MCF 10A (cell line): ENCODE results near the gene DEXI. TPM values are rescaled to one million over a fixed set of nuclear protein-coding genes. Genes with fewer than 3 reads are reported as not detected.

ENCODE experiments used
- BruUV-seq: library from RNA; stranded (reverse); fragments of 400-500 nt; replicated peaks from 2 replicates; lab custom pipeline; 2021; lab: Mats Ljungman, UMichigan
- CTCF ChIA-PET: fragments of 300-600 bp; sonication (Branson Sonifier 250); formaldehyde crosslinking; extraction: SDS; loops from one replicate; lab custom pipeline; 2021; ENCODE audit warnings: antibody characterized with exemption, inconsistent platforms; lab: Yijun Ruan, JAX
- POLR2A ChIA-PET: fragments of 300-600, 350-650 bp; sonication (Branson Sonifier 250); formaldehyde crosslinking; extraction: SDS; loops from one replicate; lab custom pipeline; 2020; ENCODE audit warnings: antibody characterized with exemption, inconsistent platforms; lab: Yijun Ruan, JAX
- DNase-seq: peaks from one replicate; pipeline ENCODE4 v3.0.0-alpha.2; 2018; ENCODE audit not compliant: unreplicated experiment
- H3K27ac Mint-ChIP-seq: one replicate; pipeline ENCODE4 v1.8.0; 2022; ENCODE audit warnings: mild to moderate bottlenecking, low read depth, mixed read lengths; ENCODE audit not compliant: unreplicated experiment
- H3K27me3 Mint-ChIP-seq: one replicate; pipeline ENCODE4 v1.8.0; 2022; ENCODE audit warnings: mixed read lengths; ENCODE audit not compliant: insufficient read depth, unreplicated experiment
- H3K36me3 Mint-ChIP-seq: one replicate; pipeline ENCODE4 v1.8.0; 2022; ENCODE audit warnings: mild to moderate bottlenecking, moderate library complexity, mixed read lengths; ENCODE audit not compliant: insufficient read depth, unreplicated experiment
- H3K4me1 Mint-ChIP-seq: one replicate; pipeline ENCODE4 v1.8.0; 2022; ENCODE audit warnings: mixed read lengths; ENCODE audit not compliant: insufficient read depth, unreplicated experiment
- H3K4me3 Mint-ChIP-seq: one replicate; pipeline ENCODE4 v1.8.0; 2022; ENCODE audit warnings: mild to moderate bottlenecking, moderate library complexity, mixed read lengths; ENCODE audit not compliant: unreplicated experiment
- H3K9me3 Mint-ChIP-seq: one replicate; pipeline ENCODE4 v1.8.0; 2022; ENCODE audit warnings: mixed read lengths; ENCODE audit not compliant: unreplicated experiment
- intact Hi-C: fragments of 100-400 bp; cut with micrococcal nuclease; formaldehyde crosslinking; loops from 2 replicates; pipeline ENCODE4 v1.14.1; 2022
- total RNA-seq: library from RNA; stranded (reverse); gene quantifications from 2 replicates; pipeline ENCODE4 v1.2.3, GENCODE V29; 2022
- TF ChIP-seq, protein P1 (sequence below): fragments of 200-600 bp; IDR thresholded peaks from one replicate; pipeline ENCODE4 v1.8.0; 2022; ENCODE audit warnings: antibody characterized with exemption, mild to moderate bottlenecking; ENCODE audit not compliant: unreplicated experiment

DEXI gene
- total RNA-seq, 1 experiment from 2014 or later, result 24.1 TPM

DNA sequence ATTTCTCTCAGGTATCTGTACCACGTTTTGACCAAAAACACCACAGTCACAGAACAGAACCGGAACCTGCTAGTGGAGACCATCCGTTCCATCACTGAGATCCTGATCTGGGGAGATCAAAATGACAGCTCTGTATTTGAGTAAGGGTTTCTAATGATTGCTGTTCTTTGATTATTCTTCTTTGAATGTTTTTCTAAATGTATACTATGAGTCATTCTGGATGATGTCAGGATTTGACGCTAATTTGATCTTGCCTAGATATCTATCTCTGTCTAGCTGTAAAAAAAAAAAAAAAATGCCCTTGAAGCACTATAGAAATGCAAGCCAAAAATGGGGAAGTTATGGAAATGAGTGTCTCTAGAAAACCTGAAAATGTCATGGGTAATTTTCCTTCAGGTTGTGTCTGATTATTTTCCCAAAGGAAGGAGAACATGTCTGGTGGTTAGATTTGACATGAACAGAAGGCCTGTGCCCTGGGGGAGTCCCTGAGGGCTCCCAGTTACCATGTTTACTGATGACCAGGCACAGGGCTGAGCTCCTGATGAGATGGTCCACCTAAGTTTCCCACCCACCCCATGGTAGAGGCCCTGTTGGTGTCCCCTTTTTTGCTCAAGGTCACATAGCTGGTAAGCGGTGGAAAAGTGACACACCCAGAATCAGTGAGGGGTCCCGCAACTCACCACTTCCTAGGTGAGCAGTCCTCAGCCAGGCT, 15.7 kb upstream of the DEXI start:
- POLR2A ChIA-PET, result interaction anchor here (0.6 to 2.1 kb wide), 3 partner anchors 11 to 299 kb away, joined by 3 to 8 read pairs (median 3); partner anchors contain the start of gene SOCS1
- TF ChIP-seq, protein P1, sequence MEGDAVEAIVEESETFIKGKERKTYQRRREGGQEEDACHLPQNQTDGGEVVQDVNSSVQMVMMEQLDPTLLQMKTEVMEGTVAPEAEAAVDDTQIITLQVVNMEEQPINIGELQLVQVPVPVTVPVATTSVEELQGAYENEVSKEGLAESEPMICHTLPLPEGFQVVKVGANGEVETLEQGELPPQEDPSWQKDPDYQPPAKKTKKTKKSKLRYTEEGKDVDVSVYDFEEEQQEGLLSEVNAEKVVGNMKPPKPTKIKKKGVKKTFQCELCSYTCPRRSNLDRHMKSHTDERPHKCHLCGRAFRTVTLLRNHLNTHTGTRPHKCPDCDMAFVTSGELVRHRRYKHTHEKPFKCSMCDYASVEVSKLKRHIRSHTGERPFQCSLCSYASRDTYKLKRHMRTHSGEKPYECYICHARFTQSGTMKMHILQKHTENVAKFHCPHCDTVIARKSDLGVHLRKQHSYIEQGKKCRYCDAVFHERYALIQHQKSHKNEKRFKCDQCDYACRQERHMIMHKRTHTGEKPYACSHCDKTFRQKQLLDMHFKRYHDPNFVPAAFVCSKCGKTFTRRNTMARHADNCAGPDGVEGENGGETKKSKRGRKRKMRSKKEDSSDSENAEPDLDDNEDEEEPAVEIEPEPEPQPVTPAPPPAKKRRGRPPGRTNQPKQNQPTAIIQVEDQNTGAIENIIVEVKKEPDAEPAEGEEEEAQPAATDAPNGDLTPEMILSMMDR, result no peak

DNA sequence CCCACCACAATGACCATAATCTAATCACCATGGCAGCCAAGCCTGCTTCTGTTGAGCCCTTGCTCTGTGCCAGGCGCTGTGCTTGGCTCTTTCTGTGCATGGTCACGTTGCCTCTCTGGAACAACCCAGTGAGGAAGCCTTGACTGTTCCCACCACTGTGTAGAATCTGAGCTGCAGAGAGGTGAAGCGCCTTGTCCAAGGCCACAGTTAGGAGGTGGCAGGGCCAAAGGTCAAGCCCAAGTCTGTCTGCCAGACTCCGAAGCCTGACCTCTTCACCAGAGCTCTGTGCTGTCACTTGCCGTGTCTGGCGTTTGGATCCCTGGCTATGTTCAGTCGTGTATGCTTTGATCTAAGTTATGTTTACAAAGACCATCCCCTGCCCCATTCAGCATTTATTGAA, 12.6 kb upstream of the DEXI start:
- H3K4me3 Mint-ChIP-seq, result no peak overlapping the region
- no peaks in the 10 kb centered on the region for H3K27me3 Mint-ChIP-seq
- H3K4me1 Mint-ChIP-seq, result peaks cover 18% of the 10 kb centered on the region
- ChIA-PET POLR2A (interaction anchor here (0.9 to 2.8 kb wide), 2 partner anchors 9 to 10 kb away, joined by 3 to 11 read pairs; partner anchors contain the start of gene CLEC16A), CTCF (interaction anchor here (0.6 to 8.3 kb wide), 29 partner anchors 8 to 763 kb away, joined by 3 to 115 read pairs (median 3); partner anchors contain the start of genes CLEC16A, DEXI, PRM2 and SOCS1)
- H3K9me3 Mint-ChIP-seq, result no peaks in the 10 kb centered on the region
- TF ChIP-seq, protein P1, result no peak
- DNase-seq, result no peak
- intact Hi-C loops, result no loop called here
- BruUV-seq, result no TSS peak
- H3K36me3 Mint-ChIP-seq, result peaks cover 7% of the 10 kb centered on the region
- no peak overlapping the region for H3K27ac Mint-ChIP-seq

More for the DNA sequence above, 15.7 kb upstream of the DEXI start:
- peak; percentile 33 for DNase-seq
- BruUV-seq, result no TSS peak
- Mint-ChIP-seq H3K36me3 (peaks cover 4% of the 10 kb centered on the region), H3K27me3 (no peaks in the 10 kb centered on the region), H3K4me3 (no peak overlapping the region), H3K4me1 (peaks cover 24% of the 10 kb centered on the region), H3K27ac (peak overlapping the region; percentile 12), H3K9me3 (no peaks in the 10 kb centered on the region)
- CTCF ChIA-PET, result interaction anchor here (0.6 to 21.5 kb wide), 6 partner anchors 10 to 606 kb away, joined by 4 to 342 read pairs (median 5); partner anchors contain the start of gene SOCS1
- intact Hi-C loops, result no loop called here

DNA sequence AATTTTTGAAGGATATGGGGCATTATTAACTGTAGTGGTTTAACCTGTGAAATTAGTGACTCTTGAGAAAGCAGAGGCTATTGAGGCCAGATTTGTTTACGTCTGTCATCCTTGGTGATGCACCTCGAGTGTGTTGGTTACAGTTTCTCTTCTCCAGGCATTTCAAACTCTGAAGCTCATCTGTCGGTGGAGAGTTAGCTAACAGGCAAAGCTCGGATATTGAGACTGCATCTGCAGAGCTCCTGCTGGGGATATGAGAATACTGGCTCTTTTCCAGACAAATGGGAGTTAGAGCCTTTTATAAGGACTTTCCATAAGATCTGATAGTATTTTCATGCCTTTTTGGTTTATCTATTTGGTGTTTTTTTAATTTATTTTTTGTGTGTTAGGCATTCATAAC, 8.8 kb upstream of the DEXI start:
- peak overlapping the region; percentile 75 for H3K27ac Mint-ChIP-seq
- POLR2A ChIA-PET, result interaction anchor here (1.7 kb wide), 1 partner anchor 13 kb away, joined by 5 read pairs; no protein-coding TSS in a partner anchor
- H3K36me3 Mint-ChIP-seq, result peaks cover 7% of the 10 kb centered on the region
- H3K27me3 Mint-ChIP-seq, result no peaks in the 10 kb centered on the region
- H3K9me3 Mint-ChIP-seq, result no peaks in the 10 kb centered on the region
- DNase-seq, result no peak
- no peak overlapping the region for H3K4me3 Mint-ChIP-seq
- CTCF ChIA-PET, result interaction anchor here (1.0 to 8.3 kb wide), 3 partner anchors 13 to 304 kb away, joined by 4 to 115 read pairs (median 18); partner anchors contain the start of gene SOCS1
- intact Hi-C loops, result no loop called here
- no TSS peak for BruUV-seq
- H3K4me1 Mint-ChIP-seq, result peaks cover 33% of the 10 kb centered on the region
- TF ChIP-seq, protein P1, result no peak

DNA sequence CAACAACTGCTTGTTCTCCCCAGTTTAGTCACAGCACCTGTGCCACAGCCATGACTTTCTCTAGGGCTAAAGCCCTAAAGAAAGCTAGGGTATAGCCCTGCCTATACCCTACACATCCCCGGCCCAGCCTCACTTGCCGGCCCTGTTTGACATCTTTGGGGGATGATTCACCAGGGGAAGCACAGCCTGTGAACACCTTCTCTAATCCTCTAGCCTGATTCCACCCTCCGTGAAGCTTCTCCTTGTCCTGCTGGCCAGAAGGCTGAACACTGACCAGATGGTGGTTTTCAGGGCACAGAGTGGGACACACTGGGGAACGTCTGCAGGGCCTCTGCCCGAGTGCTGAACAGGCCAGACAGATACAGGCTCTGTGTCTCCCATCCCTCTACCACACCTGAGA, 8.1 kb upstream of the DEXI start:
- H3K36me3 Mint-ChIP-seq, result peaks cover 7% of the 10 kb centered on the region
- CTCF ChIA-PET, result interaction anchor here (0.6 to 8.3 kb wide), 6 partner anchors 13 to 446 kb away, joined by 3 to 115 read pairs (median 4); partner anchors contain the start of gene SOCS1

More for the DNA sequence above, 8.1 kb upstream of the DEXI start:
- Mint-ChIP-seq H3K9me3 (no peaks in the 10 kb centered on the region), H3K27ac (peak overlapping the region; percentile 75), H3K27me3 (no peaks in the 10 kb centered on the region), H3K4me1 (peaks cover 40% of the 10 kb centered on the region), H3K4me3 (no peak overlapping the region)
- TF ChIP-seq, protein P1, result no peak
- intact Hi-C loops, result no loop called here
- BruUV-seq, result no TSS peak
- POLR2A ChIA-PET, result interaction anchor here (1.7 kb wide), 1 partner anchor 14 kb away, joined by 5 read pairs; no protein-coding TSS in a partner anchor
- peak; percentile 20 for DNase-seq
